GM19023 (cell line): ENCODE data around the gene ERICH6B.

Experiments used
- ATAC-seq: cut with Tn5 transposase; IDR thresholded peaks from one replicate; pipeline ENCODE4 v1.9.1; 2021; ENCODE audit warnings: mild to moderate bottlenecking, moderate library complexity; ENCODE audit not compliant: unreplicated experiment

The ERICH6B gene

DNA sequence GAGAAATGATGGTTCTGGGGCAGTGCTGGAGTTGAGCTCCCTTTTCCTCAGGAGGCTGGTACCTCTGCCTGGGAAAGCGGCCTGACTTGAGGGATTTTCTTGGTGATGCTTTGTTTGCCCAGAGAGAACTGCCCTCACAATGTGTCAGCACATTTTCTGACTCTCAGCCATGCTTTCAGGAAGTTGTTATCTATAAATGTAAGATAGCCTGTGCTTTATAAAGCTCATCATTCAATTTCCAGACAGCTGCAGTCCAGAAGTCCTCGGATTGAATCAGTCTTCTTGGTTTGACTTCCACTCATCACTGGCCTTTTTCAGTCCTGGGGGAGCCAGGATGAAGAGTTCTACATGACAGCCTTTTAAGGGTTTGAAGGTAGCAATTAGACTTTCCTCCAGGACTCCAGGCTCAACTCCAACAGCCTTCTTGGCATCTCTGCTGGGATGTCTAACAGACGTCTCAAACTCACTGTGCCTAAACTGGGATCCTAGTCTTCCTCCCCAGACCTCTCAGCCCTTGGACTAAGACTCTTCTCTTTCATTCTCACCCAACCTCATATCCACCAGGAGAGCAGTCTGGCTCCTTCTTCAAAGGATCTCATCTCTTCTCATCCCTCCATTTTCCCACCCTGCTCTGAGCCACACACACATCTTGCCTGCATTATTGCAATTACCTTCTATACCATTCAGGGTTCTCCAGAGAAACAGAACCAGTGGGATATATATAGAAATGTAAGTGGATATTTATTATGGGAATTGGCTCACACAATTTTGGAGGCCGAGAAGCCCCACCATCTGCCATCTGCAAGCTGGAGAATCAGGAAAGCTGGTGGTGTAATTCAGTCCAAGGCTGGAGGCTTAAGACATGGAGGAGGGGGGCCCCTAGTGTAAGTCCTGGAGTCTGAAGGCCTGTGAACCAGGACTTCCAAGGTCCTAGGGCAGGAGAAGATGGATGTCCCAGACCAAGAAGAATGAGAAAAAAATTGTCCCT lies 13.1 kb downstream of the ERICH6B start:
- ATAC-seq = no peak

DNA sequence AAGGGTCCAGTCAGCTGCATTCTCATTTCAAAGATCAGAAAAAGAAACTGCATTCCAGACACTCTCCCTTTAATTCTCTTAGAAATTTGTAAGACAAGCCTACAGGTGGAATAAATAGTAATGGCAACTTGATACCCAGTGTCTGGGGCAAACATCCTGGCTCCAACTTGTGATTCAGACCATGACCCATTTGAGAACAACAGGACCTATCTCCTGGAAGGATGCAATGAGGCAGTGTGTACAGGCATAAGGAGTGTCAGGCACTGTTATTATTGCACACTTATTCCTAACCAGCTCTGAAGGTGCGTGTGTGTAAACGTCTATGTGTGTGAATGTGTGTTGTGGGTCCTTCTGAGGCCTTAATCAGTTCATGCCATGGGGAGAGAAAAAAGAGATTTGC lies 13.9 kb downstream of the ERICH6B start:
- no peak for ATAC-seq

DNA sequence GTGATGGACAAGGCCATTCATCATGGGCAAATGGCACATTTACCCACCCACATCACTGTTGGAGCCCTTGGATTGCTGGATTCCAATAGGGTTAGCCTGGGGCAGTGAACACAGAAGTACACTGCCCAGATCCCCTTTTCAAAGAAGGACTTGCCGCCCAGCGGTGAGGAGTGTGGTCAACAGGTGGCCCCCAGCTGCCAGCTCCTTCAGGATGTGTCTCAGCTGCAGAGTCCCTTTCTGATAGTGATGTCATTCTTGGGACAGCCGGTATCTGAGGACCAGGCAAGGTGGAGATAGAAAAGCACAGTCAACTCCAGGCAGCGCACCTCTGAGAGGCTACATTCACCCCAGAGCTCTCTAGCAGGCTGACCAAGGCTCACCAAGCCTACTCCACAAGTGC lies 16.9 kb downstream of the ERICH6B start:
- ATAC-seq = no peak

DNA sequence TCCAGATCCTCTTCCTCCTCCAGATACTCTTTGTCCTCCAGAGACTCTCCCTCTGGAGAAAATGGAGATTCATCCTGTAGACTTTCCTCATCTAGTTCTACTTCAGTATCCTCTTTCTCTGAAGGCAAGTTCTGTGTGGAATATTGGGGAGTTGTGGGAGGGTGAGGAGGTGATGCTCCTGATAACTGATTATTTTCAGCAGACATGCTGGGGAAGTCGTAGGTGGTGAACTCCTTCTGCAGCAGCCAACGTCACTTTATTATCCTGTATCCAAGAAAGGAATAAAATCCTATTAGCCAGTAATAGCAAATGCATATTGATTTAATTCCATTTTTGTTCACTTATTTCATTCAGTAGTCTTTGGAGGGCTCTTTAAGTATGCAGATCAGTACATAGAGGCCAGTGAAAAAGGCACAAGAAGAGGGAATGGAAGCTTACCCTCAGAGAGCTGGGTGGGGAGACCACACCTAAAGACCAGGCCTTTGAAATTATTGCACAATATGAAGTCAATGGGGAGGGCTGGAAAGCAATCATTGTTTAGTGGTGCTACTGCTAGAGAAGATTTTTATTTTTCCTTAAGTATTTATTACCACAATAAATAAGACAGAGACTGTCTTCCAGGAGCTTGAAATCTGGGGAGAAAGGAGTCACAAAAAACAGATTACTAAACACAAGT lies 18.6 kb downstream of the ERICH6B start:
- no peak for ATAC-seq

DNA sequence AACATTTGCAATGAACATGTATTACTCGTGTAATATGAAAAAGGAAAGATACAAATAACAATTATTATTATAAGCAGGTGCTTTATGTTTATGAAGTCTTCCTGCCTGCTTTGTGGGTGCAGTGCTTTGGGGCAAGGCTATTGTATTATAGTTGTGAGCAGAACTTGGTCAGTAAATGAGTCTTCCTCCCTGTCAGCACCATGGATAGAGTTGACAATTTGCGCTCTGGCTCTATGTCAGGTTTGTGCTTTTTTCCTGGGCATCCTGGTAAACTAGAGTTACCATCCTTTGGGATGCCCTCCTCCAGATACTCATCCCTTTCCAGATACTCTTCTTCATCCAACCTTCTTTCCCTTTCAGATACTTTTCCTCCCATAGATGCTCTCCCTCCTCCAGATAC lies 19.6 kb downstream of the ERICH6B start:
- no peak for ATAC-seq

DNA sequence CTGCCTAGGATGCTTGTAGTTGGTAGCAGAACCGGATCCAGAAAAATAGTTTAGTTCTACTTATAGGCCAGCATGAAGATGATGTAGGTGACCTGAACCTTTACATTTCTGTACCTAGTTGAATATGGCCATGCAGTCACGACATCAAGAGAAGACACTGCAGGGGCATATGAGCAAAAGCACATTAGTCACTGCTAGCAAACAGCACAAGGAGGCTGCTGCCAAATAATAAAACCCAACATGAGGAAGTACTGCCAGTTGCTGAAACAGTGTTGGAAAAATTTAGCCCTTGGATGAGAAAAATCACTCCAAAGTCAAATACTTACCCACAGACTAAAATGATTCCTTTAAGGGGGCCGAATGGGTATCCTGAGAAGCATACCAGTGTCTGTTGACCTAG lies 20.8 kb downstream of the ERICH6B start:
- no peak for ATAC-seq

DNA sequence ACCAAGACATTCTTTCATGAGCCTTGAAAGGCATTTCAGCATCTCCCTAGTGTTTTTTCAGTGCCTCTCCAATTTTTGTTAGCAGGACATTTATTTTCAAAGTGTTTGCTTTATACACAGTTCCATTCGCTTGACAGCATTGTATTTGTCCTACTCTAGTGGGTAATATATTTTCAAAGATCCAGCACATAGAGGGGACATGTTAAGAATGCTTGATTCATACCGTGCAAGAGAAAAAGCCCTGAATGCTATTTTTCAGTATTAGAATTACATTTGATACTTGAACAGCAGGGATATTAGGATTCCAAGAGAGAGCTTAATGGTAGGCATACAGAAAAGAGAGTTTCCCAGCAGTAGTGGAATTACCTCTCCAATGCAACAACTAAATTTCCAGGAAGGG lies 21.3 kb downstream of the ERICH6B start:
- ATAC-seq = no peak

DNA sequence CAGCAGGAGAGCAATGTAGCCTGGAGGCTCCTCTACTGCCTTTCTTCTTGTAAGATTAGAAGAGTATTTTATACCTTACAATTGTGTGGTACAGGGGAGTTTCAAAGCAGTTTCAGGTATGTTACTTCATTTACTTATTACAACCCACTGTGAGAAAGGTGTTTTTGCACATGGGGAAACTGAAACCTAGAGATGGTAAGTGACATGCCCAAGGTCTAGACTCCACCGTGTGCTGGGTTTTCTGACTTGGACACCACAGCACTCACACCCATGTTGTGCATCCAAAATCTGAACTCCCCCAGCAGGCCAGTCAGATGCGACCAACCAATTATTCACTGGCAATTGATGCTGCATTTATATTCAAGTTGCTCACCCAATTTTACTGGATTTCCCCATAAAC lies 22.8 kb downstream of the ERICH6B start:
- no peak for ATAC-seq

DNA sequence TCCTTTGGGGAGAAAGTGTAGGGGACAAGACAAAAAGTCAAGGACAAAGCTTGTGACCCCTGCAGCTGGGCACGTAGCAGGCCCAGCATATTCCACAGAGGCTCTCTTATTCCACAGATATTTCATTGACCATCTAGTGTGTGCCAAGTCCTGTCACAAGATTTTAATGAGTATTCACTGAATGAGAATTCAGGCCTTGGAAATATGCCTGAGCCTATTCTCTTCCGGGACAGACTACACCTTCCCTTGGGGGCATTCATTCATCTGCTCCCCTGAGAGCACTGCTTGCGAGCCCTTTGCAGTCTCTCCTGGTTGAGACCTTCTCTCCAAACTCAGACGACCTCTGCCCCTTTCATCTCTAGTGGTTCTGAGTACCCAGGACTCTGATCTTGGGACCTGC lies 25.5 kb downstream of the ERICH6B start:
- ATAC-seq = no peak

DNA sequence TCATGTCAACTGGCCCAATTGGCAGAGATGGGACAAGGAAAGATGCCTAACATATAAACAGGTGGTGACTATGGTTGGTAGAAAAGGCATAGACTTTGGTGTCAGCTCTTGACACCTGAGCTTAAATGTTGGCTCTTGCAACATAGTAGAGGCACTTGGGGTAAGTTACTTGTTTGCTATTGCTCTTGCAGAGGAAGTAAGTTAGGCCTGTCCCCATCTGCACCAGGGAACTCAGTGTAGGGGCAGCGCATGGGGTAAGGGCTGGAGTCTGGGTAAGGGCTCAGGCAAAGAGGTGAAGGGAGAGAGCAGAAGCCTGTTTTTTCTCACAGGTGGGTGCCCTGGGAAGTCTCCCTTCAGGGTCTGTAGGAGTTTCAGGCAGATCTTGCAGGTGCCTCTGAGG lies 27.6 kb downstream of the ERICH6B start:
- ATAC-seq = no peak

DNA sequence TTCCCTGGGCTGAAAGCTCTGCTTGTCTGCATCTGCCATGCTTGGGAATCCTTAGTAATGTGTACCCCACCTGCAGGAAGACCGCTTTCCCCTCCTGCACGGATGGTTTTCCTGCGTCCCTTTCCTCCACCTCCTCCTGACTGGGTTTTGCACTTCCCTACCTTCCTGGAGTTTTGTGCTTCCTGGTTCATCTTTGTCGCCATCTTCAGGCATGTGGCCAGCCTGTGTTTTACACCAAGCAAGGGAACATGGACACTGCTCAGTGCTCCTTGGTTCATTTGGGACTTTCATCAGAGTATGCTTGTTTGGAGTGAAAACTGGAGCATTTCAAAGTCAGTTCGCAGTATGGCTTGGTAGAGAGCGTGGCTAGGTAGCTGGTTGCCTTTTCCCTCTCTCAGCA lies 30.7 kb downstream of the ERICH6B start:
- ATAC-seq = no peak

DNA sequence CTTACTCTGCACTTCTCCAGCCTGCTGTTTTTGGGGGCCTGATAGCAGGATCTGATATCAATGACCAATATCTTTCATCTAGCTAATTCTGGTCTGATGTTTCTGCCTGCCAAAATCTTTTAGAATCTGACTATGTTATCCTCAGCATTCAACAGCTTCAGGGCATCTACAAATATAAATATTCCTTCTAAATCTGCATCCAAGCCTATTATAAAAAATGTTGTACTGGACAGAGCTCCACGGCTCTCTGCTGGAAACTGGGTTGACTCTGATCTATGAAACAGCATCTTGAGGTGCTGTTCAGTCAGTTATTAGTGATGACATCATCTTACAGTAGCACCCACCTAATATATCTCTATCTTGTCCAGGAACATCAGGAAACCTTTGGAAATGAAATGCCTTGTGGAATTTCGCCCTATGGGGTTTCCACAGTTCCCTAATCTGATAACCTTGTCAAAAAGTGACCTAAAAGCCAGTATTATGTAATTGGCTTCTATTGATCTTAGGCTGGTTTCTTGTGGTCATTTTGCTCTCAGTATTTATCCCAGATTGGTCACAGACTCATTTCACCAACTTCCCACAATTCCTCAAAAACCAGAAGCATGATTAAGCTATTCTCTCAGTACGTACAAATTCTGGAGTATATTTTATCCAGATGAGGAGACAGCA lies 33.0 kb downstream of the ERICH6B start:
- ATAC-seq = no peak

DNA sequence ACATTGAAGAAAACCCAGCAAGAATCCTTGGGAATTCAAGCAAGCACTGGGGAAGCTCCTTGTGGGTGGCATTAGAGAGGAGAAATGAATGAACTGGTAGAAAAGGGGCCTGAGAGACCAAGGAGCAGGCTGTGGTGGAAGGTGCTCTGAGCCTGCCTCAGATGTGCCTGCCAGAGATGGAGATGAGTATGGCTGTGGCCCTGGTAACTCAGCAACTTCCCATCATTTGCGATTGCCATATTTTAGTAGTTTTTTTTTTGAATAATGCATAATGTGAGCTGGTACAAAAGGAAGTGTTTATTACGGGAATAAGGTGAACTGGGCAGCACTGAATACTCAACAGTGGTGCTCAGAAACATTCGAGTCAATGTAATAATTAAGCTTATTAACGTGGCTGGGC lies 39.1 kb downstream of the ERICH6B start:
- ATAC-seq = no peak

DNA sequence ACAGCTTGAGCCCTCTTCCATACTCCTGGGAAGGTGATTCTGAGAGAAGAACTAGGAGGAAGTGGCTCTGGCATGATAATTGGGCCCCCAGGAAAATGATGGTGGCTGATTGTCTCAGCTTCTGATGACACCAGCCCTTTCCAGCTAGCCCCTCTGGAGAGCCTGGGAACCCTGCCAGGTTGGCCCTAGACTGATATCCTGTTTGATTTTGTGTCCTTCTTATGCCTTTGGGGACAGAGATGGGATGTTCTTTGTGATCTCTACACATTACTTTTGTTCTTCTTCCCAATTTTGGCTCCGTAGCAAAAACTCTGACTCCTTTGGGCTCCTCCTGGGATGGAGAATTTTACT lies 39.7 kb downstream of the ERICH6B start:
- no peak for ATAC-seq

DNA sequence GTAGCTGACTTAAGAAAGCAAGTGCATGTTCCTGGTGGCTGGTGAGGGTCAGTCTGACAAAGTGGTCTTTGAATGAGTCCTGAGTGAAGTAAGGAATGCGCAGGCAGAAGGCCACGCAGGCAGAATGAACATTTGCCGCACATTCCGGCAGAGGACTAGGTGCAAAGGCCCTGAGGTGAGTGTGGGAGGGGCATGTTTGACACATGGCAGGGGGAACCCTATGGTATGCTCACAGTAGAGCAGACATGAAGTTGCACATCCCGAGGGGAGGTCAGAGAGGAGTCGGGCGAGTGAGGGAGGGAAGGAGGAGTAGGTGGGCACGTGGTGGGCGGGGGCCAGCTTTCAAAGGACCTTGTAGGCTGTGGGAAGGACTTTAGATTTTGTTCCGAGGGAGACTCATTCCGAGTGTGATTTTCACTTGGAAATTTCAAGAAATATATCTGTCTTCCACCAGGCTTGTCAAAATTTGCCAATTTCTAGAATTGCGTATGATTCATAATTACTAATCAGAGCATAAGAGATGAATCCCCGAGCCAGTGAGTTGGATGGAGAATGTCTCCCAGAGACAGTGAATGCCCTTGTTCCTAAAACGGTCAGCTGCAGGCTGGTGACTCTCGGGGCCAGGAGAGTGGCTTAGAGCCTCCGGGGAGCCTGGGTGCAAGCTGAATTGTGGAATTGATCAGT lies 40.3 kb downstream of the ERICH6B start:
- no peak for ATAC-seq

DNA sequence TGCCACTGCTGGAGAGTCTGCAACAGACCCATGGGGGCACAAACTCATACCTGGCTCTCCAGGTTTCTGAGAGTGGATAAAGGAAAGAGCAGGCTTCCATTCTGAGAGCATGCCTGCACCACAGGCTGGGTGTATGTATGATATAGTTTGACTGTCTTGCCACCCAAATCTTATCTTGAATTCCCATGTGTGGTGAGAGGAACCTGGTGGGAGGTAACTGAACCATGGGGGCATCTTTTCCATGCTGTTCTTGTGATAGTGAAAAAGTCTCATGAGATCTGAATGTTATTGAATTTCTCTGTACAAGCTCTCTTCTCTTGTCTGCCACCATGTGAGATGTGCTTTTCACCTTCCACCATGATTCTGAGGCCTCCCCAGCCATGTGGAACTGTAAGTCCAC lies 50.2 kb downstream of the ERICH6B start:
- ATAC-seq = no peak

DNA sequence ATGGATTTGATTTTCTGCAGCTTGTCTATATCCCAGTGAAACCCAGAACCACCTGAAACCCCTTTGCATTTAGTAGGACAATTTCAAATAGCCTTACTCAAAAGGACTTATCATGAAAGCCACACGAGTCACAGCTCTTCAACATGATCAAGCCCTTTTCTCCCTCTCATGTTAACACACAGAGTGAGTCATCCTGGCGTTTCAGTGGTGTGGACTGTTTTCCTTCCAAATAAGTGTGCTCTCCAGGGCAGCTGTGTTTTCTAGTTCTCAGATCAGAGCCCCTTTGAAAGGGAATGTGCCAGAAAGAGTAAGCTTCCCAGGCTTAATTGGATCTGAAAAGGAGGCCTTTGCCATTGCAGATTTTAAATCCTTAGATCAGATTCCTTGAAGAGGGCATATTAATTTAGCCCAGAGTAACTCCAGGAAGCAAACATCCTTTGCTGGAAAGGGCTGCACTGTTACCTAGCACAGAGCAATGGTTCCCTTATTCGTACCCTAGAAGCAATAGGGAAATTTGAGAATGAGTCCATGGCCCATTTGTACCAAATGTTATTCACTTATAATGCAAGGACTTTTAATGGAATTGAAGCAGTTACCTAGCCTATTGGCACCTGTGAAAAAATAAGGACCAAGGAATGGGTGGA lies 51.3 kb downstream of the ERICH6B start:
- ATAC-seq = no peak

DNA sequence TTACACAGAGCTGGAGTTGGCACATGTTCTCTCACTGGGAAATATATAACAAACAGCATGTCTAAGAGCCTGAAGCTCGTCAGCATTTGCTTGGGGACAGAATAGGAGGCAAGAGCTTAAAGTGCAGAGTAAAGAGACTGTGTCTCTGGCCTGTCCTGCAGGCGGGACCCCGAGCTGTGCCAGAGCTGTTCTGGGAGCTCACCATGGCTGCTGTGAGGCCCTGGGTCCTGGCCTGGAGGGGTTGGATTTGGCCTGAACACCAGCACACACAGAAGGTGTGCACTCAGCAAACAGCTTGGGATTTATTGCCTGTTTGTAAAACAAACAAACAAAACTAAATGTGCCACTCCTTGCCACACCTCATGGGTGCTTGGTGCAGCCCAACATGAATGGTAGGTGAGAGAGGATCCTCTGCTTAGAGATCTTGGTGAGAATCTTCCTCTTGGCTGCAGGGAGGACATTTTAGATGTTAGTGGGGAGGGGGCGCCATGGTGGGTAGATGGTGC lies 60.9 kb downstream of the ERICH6B start:
- ATAC-seq = no peak

DNA sequence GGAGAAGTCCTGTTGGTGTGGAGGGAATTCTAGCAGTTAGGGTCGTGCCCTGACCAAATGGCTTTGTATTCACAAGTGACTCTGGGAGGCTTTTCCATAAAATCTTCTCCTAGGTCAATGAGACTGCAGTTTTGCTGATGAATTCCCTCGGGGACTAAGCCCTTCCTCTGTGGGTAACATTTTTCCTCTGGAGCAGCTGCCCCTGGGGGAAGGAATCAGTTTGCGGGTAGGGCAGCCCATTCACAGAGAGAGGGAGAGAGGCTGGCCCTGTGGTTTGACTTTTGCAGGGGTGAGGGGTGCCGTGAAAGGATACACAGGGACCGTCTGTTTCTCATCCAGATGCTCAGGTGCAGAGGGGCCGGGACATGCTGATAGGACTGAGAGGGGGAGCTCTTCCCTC lies 67.3 kb downstream of the ERICH6B start:
- no peak for ATAC-seq

DNA sequence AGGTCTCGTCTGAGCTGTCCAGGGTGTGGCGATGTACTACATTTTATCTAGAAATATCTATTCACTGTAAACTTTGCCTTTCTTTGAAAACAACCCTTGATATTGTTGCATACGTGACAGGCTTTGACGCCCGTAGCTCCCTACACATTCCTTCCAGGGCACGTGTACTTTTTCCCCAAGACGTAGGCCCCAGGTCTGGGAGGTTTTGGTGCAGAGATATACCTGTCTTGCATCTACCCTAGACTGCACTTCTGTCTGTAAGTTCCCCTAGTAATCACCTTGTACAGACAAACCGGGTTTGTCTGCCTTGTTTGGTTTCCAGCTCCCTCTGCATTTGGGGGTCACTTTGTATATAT lies 69.2 kb downstream of the ERICH6B start:
- no peak for ATAC-seq
